GM12878 (cell line): ENCODE measurements around the gene RAD51AP1.

Source experiments
- CTCF ChIP-seq, 3 experiments: IDR thresholded peaks in 2 of 3; conservative IDR thresholded peaks in 1 of 3; 2 replicates each; pipeline ENCODE4 v1.5.1; 2011; ENCODE audit warnings: low read depth in 3 of 3, low read length in 3 of 3, mild to moderate bottlenecking in 3 of 3, control low read depth in 2 of 3, moderate library complexity in 2 of 3, inconsistent platforms in 1 of 3, mixed read lengths in 1 of 3; ENCODE audit not compliant: control insufficient read depth in 2 of 3, insufficient read depth in 1 of 3; ENCODE audit errors: extremely low read depth in 1 of 3
- EZH2 ChIP-seq: IDR thresholded peaks from 2 replicates; pipeline ENCODE4 v1.6.1; 2012; ENCODE audit warnings: low read depth, mild to moderate bottlenecking, control low read depth, inconsistent platforms, low read length, borderline replicate concordance; ENCODE audit not compliant: control insufficient read depth
- HDGF ChIP-seq: fragments of 450-650 bp; IDR thresholded peaks from 2 replicates; pipeline ENCODE4 v1.6.1; 2016; ENCODE audit warnings: antibody characterized with exemption
- POLR2A ChIP-seq: IDR thresholded peaks from 2 replicates; pipeline ENCODE4 v1.6.1; 2011; ENCODE audit warnings: low read depth, mild to moderate bottlenecking, low read length
- RFX5 ChIP-seq: IDR thresholded peaks from 2 replicates; pipeline ENCODE4 v1.6.1; 2011; ENCODE audit warnings: low read depth, low read length, improper control_type of control experiment
- SP1 ChIP-seq: IDR thresholded peaks from one replicate; pipeline ENCODE4 v1.6.1; 2011; ENCODE audit warnings: low read depth, low read length

GRCh38 chr12:4553943-4554342 is 15.3 kb downstream of the RAD51AP1 start:
- TF ChIP-seq CTCF (IDR thresholded peaks at IDR 0.05 in 2 of 3, conservative IDR thresholded peaks at IDR 0.05 in 1 of 3; ENCODE audit: control insufficient read depth in 2 of 3, extremely low read depth in 1 of 3, insufficient read depth in 1 of 3, low read depth in 3 of 3, low read length in 3 of 3), result no peak
- no peak for TF ChIP-seq SP1
- TF ChIP-seq EZH2, result no peak
- TF ChIP-seq HDGF, result no peak
- TF ChIP-seq RFX5, result no peak
- TF ChIP-seq POLR2A, result no peak
